Dedifferentiated amniotic fluid mesenchymal stem cell (primary cell): ENCODE data around the gene FZR1.
"Not testable (repeated sequence)": the region's sequence is repeated elsewhere in the genome, so short reads cannot be mapped to it uniquely, and the experiment has no call there.

Source experiments
- DNase-seq: peaks from one replicate; pipeline ENCODE4 v3.0.0-alpha.2; 2016; ENCODE audit errors: extremely low spot score

The FZR1 gene

GRCh38 chr19:3496392-3497273 lies 9.5 kb upstream of the FZR1 start:
- no peak for DNase-seq

DNA sequence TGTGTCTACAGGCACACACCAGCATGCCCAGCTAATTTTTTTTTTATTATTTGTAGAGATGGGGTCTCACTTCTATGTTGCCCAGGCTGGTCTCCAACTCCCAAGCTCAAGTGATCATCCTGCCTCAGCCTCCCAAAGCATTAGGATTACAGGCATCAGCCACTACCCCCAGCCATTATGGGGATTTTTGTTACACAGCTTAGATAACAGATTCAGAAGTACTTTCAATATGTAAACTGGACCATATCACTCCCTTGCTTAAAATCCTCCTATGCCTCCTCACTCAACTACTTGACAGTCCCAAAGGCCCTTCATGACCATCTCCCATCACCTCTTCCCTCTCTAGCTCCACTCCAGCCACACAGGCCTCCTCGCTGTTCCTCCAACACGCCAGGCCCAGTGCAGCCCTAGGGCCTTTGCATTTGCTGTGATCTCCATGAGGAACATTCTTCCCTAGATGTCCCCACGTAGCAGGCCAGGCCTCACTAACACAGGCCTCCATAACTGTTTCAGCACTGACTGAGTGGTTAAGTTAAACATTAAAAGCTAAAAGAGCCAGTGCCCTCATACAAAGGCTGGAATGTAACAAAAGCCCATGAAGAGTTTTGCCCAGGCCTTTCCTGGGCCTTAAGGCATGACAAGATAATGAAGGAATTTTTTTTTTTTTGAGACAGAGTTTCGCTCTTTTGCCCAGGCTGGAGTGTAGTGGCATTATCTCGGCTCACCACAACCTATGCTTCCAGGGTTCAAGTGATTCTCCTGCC lies 8.2 kb upstream of the FZR1 start:
- DNase-seq: no peak

DNA sequence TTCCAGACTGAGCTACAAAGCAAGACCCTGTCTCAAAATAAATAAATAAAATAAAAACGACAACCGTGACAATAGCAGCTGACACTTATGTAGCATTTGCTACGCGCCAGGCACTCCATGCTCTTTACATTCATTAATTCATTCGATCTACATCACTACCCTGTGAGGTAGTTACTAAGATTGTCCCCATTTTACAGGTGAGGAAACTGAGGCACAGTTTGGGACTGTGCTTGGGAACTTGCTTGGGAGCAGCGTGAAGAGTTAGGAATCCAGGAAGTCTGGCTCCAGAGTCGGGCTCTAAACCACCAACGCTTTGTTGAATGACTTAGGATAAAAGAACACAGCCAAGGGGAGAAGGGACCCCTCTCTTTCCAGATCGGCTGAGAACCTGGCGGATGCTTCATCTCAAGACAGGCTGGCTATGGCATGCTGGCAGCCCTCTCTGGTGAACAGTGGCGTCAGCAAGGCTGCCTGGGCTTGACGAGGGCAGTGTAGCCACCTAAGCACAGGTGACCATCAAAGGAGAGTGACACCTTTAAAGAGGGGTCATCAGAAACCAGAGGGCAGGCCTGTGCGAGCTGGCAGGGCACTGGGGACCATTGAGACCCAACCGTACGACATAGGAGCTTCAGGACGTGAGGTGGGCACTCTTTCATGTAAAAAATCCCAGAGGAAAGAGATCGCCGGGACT lies 6.2 kb upstream of the FZR1 start:
- DNase-seq: no peak

DNA sequence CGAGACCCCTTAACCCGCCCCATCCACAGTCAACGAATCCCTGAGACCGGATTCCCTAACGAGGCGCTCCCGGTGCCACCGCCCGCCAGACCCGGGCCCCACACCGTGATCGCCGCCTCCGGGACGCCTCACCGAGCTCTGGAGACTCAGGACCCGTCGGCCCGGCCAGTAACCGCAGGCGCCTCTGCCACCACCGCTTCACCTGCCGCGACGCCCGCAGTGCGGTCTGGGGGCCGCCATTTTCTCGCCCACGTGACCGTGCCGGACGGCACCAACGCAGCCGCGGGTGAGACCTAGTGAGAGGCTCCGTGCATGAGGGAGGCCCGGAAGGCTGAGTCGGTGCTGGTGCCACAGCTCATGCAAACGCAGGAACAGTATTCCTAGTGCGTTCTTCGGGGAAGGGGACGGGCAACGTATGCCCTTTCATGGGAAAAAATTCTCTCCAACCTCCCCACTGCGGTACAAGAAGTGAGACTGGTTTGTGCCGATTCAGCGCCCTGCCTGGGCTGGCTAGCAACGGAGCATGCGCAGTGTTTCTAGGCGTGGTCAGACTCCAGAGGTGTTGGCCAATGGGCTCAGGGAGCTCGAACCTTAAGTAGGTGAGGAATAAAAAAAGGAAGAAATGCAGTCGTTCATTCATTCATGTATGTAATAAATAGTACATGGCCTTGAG lies 5.5 kb upstream of the FZR1 start, which contains the start of gene DOHH:
DOHH (minus strand) TSS at position 246 of the 673 bp plus-strand sequence. CDS start 3,860 bp downstream, outside the sequence.
- DNase-seq: peak; percentile 98

GRCh38 chr19:3501780-3502179 lies 4.3 kb upstream of the FZR1 start:
- no peak for DNase-seq

DNA sequence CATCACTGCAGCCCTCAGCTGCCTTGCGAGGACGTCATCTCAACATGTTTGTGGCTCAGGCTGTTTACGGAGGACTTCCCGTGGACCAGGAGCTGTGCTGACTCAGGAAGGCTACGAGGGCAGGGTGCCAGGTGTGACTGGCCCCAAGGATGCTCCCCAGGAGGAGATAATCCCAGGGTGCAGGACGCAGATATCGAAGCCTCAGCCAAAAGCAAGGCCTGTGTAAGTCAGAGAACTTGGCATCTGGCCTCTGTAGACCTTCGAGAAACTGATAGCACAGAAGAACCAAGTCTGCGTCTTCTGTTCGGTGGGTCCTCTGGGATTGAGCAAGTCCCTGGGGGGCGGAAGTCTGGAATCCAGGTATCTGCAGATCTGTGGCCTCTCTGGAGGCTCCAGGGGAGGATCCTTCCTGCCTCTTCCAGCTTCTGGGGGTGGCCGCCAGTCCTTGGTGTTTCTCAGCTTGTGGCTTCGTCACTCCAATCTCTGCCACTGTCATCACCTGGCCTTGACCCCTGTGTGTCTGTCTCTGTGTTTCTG lies 3.0 kb upstream of the FZR1 start:
- no peak for DNase-seq

DNA sequence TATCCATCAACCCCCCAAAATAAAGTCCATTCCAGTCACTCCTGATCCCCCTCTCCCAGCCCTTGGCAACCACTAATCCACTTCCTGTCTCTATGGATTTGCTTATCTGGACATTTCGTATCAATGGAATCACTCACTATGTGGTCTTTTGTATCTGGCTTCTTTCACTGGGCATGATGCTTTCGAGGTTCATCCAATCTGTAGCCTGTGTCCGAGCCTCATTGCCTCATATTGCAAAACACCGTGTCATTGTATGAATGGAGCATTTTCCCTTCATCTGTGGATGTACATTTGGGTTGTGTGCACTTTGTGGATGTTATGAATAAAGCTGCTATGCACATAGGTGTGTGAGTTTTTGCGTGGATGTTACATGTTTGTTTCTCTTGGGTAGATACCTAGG lies 1.4 kb upstream of the FZR1 start:
- DNase-seq: no peak

GRCh38 chr19:3506384-3507340 lies 551 bp downstream of the FZR1 start:
- peak; percentile 15 for DNase-seq

- DNase-seq: no peak
Measured at GRCh38 chr19:3507371-3508120, 1.4 kb downstream of the FZR1 start.

DNA sequence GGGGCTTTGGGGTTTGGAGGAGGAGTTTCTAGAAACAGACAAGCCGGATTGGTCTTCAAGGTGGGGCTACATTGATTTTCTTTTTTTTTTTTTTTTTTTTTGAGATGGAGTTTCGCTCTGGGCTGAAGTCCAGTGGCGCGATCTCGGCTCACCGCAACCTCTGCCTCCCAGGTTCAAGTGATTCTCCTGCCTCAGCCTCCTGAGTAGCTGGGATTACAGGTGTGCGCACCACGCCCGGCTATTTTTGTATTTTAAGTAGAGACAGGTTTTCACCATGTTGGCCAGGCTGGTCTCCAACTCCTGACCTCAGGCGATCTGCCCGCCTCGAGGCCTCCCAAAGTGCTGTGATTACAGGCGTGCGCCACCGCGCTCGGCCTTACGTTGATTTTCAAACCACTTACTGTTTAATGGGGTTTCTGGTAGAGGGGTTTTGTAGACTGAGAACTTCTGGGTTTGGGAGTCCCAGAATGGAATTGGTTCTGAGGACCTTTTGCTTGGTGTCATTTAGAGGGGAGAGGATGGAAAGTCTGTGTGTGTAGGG lies 2.1 kb downstream of the FZR1 start:
- not testable (repeated sequence) for DNase-seq

- no peak for DNase-seq
Measured at GRCh38 chr19:3508771-3509535, 2.8 kb downstream of the FZR1 start.

DNA sequence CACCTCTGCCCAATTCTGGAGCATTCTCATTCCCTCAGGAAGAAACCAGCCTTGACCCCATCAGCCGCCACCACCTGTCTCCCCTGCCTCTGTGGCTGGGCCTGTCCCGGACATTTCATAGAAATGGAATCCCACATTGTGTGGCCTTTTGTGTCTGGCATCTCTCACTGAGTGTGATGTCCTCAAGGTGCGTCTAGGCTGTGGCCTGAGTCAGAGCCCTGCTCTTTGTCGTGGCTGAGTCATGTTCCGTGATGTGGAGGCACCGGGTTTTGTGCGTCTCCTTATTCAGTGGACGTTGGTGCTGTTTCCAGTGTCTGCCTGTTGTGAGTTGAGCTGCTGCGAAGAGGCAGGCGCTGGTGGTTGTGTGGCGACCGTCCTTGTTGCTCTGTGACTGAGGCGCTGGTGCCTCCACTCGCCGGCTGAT lies 3.5 kb downstream of the FZR1 start:
- DNase-seq: no peak

DNA sequence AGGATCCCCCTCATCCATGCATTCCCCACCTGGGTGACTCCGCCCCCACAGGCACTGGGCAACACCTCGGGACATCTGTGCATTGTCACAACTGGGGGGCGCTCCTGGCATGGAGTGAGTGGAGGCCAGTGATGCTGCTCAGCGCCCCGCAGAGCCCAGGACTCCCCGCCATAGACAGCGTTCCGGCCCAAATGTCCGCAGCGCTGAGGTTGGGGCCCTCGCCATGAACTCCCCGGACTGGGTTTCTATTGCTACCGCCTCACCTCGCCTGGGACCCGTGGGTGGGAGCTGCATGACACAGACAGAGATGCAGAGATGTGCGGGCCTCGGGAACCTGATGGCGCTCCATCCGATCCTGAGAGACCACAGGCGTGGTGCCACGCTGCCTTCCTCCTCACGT lies 4.6 kb downstream of the FZR1 start:
- no peak for DNase-seq

GRCh38 chr19:3511506-3512251 lies 5.6 kb downstream of the FZR1 start:
- no peak for DNase-seq

DNA sequence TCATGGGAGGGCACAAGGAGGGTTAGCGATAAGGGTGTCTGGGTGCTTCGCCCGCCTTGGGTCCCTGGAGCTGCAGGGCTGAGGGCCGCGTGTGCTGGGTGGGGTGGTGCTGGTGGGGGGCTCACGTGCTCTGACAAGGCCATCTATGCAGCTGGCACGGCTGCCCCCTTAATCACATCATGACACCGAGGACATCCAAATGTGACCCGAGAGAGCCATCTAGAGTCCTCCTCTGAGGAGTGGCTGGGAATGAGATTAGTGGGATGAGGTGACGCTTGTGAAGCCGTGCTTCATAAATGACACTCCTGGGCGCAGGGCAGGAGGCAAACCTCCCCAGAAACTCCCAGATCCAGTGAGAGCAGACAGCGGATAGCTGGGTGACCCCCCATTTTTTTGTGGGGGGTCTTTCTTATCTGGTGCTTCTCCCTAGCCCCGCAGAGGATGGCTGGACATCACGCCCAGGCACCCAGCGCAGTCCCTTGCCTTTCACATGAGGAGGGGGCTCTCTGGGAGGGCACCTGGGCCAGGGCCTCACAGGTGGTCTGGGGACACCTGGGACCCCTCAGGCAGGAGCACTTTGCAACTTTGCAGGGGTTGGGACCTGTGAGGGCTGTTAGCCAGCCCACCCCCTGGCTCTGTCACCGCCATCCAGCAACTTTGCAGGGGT lies 6.6 kb downstream of the FZR1 start:
- DNase-seq: no peak

DNA sequence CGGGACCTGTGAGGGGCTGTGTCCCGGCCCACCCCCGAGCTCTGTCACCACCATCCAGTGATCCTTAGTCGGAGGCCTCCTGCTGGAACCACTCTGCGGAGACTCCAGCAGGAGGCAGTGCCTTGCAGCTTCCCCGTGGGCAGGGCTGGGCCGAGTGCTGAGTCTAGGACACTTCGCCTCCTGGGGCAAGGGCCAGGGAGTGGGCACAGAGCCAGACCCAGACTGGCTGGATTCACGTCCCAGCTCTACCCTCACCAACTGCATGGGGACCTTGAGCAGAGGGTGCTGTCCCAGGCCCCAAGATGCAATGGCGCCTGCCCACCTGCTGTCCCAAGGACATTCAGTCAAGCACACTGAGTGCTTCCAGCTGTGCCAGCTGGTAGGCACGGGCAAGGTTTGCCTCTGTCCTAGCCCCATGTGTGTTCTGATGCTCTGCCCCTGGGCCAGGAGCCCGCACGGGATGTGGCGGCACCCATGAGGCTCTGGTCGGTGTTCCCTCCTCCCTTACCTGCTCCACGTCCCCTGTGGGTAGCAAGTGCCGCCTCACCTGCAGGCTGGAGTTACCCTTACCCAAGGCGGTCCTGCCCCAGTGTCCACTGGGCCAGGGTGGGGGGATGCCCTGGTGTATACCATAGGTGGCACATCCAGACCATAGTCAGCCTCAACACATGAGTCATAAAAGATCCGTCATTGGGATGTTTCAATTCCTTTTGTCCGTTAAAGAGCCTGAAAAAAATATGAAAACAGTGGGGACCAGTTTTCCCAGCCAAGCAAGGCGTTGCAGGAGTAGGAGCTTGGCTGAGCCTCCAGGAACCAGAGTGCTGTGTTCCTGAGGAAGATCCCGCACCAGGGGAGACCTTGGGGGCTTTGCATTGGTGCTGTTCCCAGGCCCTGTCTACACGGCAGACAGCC lies 7.4 kb downstream of the FZR1 start:
- DNase-seq: no peak
